IMR-90 (cell line): ENCODE data around the gene MPPED2. TPM values are rescaled to one million over a fixed set of nuclear protein-coding genes. Genes with fewer than 3 reads are reported as not detected.

Source experiments
- ATAC-seq: fragments of 200-7000 bp; cut with Tn5 transposase; 2 replicates; pipeline ENCODE4 v1.9.1; 2020; ENCODE audit warnings: low read depth, mild to moderate bottlenecking, moderate library complexity
- BruUV-seq: library from RNA; stranded (reverse); fragments of 400-500 nt; replicated peaks from 2 replicates; lab custom pipeline; 2021; lab: Mats Ljungman, UMichigan
- CTCF ChIA-PET: fragments of 300-600 bp; formaldehyde crosslinking; extraction: SDS; loops from one replicate; lab custom pipeline; 2021; ENCODE audit warnings: antibody characterized with exemption; lab: Yijun Ruan, JAX
- POLR2A ChIA-PET: fragments of 300-600 bp; sonication (Branson Sonifier 250); formaldehyde crosslinking; loops from one replicate; lab custom pipeline; 2022; ENCODE audit warnings: antibody characterized with exemption; ENCODE audit not compliant: unreplicated experiment; lab: Charles Lee
- DNase-seq: peaks from one replicate; pipeline ENCODE4 v3.0.0; 2013
- H2AFZ ChIP-seq: replicated peaks from 2 replicates; pipeline ENCODE3; 2013; ENCODE audit warnings: low read length, mild to moderate bottlenecking; ENCODE audit not compliant: poor library complexity
- H2AK5ac ChIP-seq: 2 replicates; pipeline ENCODE4 v1.6.1; 2013; ENCODE audit warnings: low read depth, low read length, inconsistent platforms
- H2AK9ac ChIP-seq: replicated peaks from 2 replicates; pipeline ENCODE3; 2013; ENCODE audit warnings: mild to moderate bottlenecking, low read depth, low read length, moderate library complexity; ENCODE audit not compliant: poor library complexity
- H2BK120ac ChIP-seq: 2 replicates; pipeline ENCODE4 v1.6.1; 2013; ENCODE audit warnings: low read depth, low read length, inconsistent platforms
- H2BK15ac ChIP-seq: 3 replicates; pipeline ENCODE4 v1.6.1; 2013; ENCODE audit warnings: low read depth, low read length, inconsistent platforms
- H2BK20ac ChIP-seq: 2 replicates; pipeline ENCODE4 v1.6.1; 2013; ENCODE audit warnings: low read depth, mild to moderate bottlenecking, inconsistent platforms, low read length, moderate library complexity
- H2BK5ac ChIP-seq: 2 replicates; pipeline ENCODE4 v1.6.1; 2013; ENCODE audit warnings: mild to moderate bottlenecking, low read depth, low read length, inconsistent platforms; ENCODE audit not compliant: poor library complexity, severe bottlenecking
- H3K14ac ChIP-seq: replicated peaks from 2 replicates; pipeline ENCODE4 v1.6.1; 2013; ENCODE audit warnings: low read depth, low read length, inconsistent platforms
- H3K18ac ChIP-seq: 2 replicates; pipeline ENCODE4 v1.6.1; 2013; ENCODE audit warnings: low read depth, low read length, control low read depth
- H3K23ac ChIP-seq: 2 replicates; pipeline ENCODE4 v1.6.1; 2013; ENCODE audit warnings: low read depth, low read length, inconsistent platforms
- H3K27ac ChIP-seq: 2 replicates; pipeline ENCODE4 v1.5.1; 2013; ENCODE audit warnings: mild to moderate bottlenecking, control low read depth, low read length; ENCODE audit not compliant: insufficient read depth
- H3K27me3 ChIP-seq: 2 replicates; pipeline ENCODE4 v1.6.1; 2013; ENCODE audit warnings: low read length; ENCODE audit not compliant: control insufficient read depth, insufficient read depth
- H3K36me3 ChIP-seq: 2 replicates; pipeline ENCODE4 v1.6.1; 2013; ENCODE audit warnings: low read length, mixed read lengths; ENCODE audit not compliant: control insufficient read depth, insufficient read depth
- H3K4ac ChIP-seq: 2 replicates; pipeline ENCODE4 v1.6.1; 2013; ENCODE audit warnings: low read depth, low read length, inconsistent platforms
- H3K4me1 ChIP-seq: 2 replicates; pipeline ENCODE4 v1.6.1; 2013; ENCODE audit warnings: low read length, mixed read lengths; ENCODE audit not compliant: control insufficient read depth, insufficient read depth
- H3K4me2 ChIP-seq: 2 replicates; pipeline ENCODE4 v1.6.1; 2013; ENCODE audit warnings: low read depth, mild to moderate bottlenecking, control low read depth, low read length, moderate library complexity
- H3K4me3 ChIP-seq: 2 replicates; pipeline ENCODE4 v1.5.1; 2013; ENCODE audit warnings: low read depth, mild to moderate bottlenecking, control low read depth, low read length, moderate library complexity; ENCODE audit not compliant: insufficient read depth
- H3K56ac ChIP-seq: 2 replicates; pipeline ENCODE4 v1.6.1; 2013; ENCODE audit warnings: low read length, inconsistent platforms; ENCODE audit not compliant: insufficient read depth; ENCODE audit errors: extremely low read depth
- H3K79me1 ChIP-seq, 2 experiments: 2 replicates each; pipeline ENCODE4 v1.6.1; 2013; ENCODE audit warnings: low read length in 2 of 2, inconsistent platforms in 1 of 2, low read depth in 1 of 2
- H3K9ac ChIP-seq: 2 replicates; pipeline ENCODE4 v1.6.1; 2013; ENCODE audit warnings: low read depth, low read length, control low read depth
- H3K9me1 ChIP-seq: 2 replicates; pipeline ENCODE4 v1.6.1; 2013; ENCODE audit warnings: low read length, inconsistent platforms; ENCODE audit not compliant: insufficient read depth
- H3K9me3 ChIP-seq: 2 replicates; pipeline ENCODE4 v1.6.1; 2013; ENCODE audit warnings: low read length; ENCODE audit not compliant: control insufficient read depth, insufficient read depth
- H4K20me1 ChIP-seq: 2 replicates; pipeline ENCODE4 v1.6.1; 2013; ENCODE audit warnings: low read length, inconsistent platforms; ENCODE audit not compliant: insufficient read depth
- H4K5ac ChIP-seq: 2 replicates; pipeline ENCODE4 v1.6.1; 2013; ENCODE audit warnings: mild to moderate bottlenecking, low read depth, low read length, control low read depth
- H4K8ac ChIP-seq, 2 experiments: 2 replicates each; pipeline ENCODE4 v1.6.1; 2013; ENCODE audit warnings: low read depth in 2 of 2, low read length in 2 of 2, control low read depth in 1 of 2, inconsistent platforms in 1 of 2
- H4K91ac ChIP-seq: 2 replicates; pipeline ENCODE4 v1.6.1; 2013; ENCODE audit warnings: low read depth, low read length, inconsistent platforms; ENCODE audit not compliant: insufficient read depth
- MAZ ChIP-seq: IDR thresholded peaks from 2 replicates; pipeline ENCODE4 v1.6.1; 2012; ENCODE audit warnings: low read depth, mild to moderate bottlenecking, low read length, improper control_type of control experiment, moderate library complexity, borderline replicate concordance
- RFX5 ChIP-seq: IDR thresholded peaks from 2 replicates; pipeline ENCODE4 v1.8.0; 2012; ENCODE audit warnings: low read depth, mild to moderate bottlenecking, low read length, moderate library complexity
- SMC3 ChIP-seq: fragments of 150-350 bp; IDR thresholded peaks from 2 replicates; pipeline ENCODE4 v1.6.1; 2016; ENCODE audit warnings: low read depth, mild to moderate bottlenecking, antibody characterized with exemption, low read length, moderate library complexity
- WGBS, 2 experiments: methylation state at CpG; one replicate each; pipeline versions ENCODE4 v1.1.5 to v1.1.7; 2013; ENCODE audit warnings: missing lambda C conversion rate in 2 of 2; ENCODE audit not compliant: insufficient read length in 1 of 2; ENCODE audit errors: extremely low coverage in 2 of 2; 5-methylcytosine and 5-hydroxymethylcytosine counted together
- dilution Hi-C: fragments of 300-500 bp; cut with HindIII; formaldehyde crosslinking; loops from one replicate; pipeline ENCODE4 v1.14.3; 2018; ENCODE audit warnings: low sequenced_read_pairs; ENCODE audit not compliant: unreplicated experiment
- in situ Hi-C: fragments of 300-500 bp; cut with MboI; formaldehyde crosslinking; loops from 3 replicates; pipeline ENCODE4 v1.14.3; 2019; ENCODE audit warnings: low sequenced_read_pairs, inconsistent platforms, mixed read lengths
- intact Hi-C: fragments of 100-400 bp; cut with micrococcal nuclease; formaldehyde crosslinking; loops from 2 replicates; pipeline ENCODE4 v1.10.0; 2022
- polyA plus RNA-seq, 3 experiments: library from polyadenylated mRNA; depleted of rRNA; stranded (reverse); fragments of >200 nt; gene quantifications; 2 replicates each; pipeline ENCODE4 v1.2.3, GENCODE V29; 2012; ENCODE audit warnings: low replicate concordance in 1 of 3
- total RNA-seq: library from RNA; depleted of rRNA; stranded (reverse); fragments of >200 nt; gene quantifications from 2 replicates; pipeline ENCODE4 v1.2.3, GENCODE V29; 2012
- TF ChIP-seq, protein P1 (sequence below): fragments of 150-350 bp; IDR thresholded peaks from 2 replicates; pipeline ENCODE4 v1.6.1; 2017; ENCODE audit warnings: mild to moderate bottlenecking, antibody characterized with exemption, low read length, low read depth
- TF ChIP-seq, protein P2 (sequence below): fragments of 150-350 bp; IDR thresholded peaks from 2 replicates; pipeline ENCODE4 v1.6.1; 2016; ENCODE audit warnings: low read depth, mild to moderate bottlenecking, low read length, moderate library complexity, borderline replicate concordance

The MPPED2 gene
- total and polyA plus RNA-seq, 2 of the 4 experiments (the other 2 are of a cell fraction): 0.10 TPM; not detected in 1

DNA sequence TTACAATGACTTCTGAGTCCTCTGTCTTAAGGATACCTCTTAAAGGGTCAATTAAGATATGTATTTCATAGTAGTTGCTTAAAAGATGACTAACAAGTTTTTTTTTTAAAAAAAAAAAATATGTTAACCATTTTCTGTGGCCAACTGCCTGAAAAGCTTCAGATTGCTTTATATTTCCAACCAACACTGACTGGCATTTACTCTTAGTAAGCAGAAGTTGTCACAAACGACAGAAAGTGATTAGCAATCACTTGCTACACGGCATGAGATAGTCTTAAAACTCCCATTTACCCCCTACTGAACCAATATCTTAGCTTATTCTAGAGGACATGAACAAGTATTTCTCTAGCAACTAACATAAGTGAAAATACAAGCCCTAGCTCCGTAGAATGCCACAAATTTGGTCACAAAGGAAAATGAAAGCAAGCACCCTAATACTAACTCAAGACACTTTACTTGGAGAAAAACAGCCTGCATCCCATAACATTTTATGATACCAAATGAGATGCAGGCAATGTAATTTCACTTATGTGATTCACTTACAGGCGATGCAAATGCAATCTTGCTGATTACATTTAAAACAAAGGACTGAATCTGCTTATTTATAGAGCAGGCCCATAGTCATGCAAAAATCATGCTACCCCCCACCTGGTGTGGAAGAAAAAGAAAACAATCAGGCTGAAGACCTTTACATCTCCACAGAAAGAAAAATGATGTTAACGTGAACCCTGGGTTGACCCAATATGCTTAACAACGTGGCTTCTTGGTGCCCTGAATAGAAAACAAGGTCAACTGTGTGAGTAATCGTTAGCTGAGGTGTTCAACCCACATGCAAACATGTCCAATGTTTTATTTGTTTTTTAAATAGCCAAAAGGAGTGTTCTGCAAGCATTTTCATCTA, 25.7 kb downstream of the MPPED2 start:
- Histone ChIP-seq H4K8ac (no peak overlapping the region), H3K36me3 (no peaks in the 10 kb centered on the region), H3K27ac (no peak overlapping the region), H3K56ac (no peak overlapping the region), H2BK20ac (no peak overlapping the region), H3K9me1 (no peaks in the 10 kb centered on the region), H2BK15ac (no peak overlapping the region), H3K14ac (no peak overlapping the region), H4K20me1 (no peaks in the 10 kb centered on the region), H2AFZ (no peak overlapping the region), H3K18ac (peak overlapping the region; percentile 44; the same call in 1 of the 2 replicates), H3K4me1 (no peaks in the 10 kb centered on the region), H3K23ac (no peak overlapping the region), H3K27me3 (no peaks in the 10 kb centered on the region), H3K4ac (no peak overlapping the region), H3K9ac (no peak overlapping the region), H3K4me2 (peak overlapping the region; percentile 54; the same call in 1 of the 2 replicates), H2BK120ac (no peak overlapping the region), H3K79me1 (no peaks in the 10 kb centered on the region), H4K91ac (no peak overlapping the region), H2AK5ac (no peak overlapping the region), H3K9me3 (no peaks in the 10 kb centered on the region), H2BK5ac (no peak overlapping the region), H4K5ac (no peak overlapping the region), H2AK9ac (no peak overlapping the region), H3K4me3 (peak overlapping the region; percentile 13; the same call in 1 of the 2 replicates)
- 100% methylated on average over 1 of the region's 7 CpGs; no CpG with 5 or more reads in 1 of the 2 experiments for WGBS, 2 experiments
- POLR2A ChIA-PET: no interaction called here
- ATAC-seq (peak; percentile 24), DNase-seq (peak; percentile 8)
- TF ChIP-seq, protein P1, sequence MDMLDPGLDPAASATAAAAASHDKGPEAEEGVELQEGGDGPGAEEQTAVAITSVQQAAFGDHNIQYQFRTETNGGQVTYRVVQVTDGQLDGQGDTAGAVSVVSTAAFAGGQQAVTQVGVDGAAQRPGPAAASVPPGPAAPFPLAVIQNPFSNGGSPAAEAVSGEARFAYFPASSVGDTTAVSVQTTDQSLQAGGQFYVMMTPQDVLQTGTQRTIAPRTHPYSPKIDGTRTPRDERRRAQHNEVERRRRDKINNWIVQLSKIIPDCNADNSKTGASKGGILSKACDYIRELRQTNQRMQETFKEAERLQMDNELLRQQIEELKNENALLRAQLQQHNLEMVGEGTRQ: no peak
- TF ChIP-seq, protein P2, sequence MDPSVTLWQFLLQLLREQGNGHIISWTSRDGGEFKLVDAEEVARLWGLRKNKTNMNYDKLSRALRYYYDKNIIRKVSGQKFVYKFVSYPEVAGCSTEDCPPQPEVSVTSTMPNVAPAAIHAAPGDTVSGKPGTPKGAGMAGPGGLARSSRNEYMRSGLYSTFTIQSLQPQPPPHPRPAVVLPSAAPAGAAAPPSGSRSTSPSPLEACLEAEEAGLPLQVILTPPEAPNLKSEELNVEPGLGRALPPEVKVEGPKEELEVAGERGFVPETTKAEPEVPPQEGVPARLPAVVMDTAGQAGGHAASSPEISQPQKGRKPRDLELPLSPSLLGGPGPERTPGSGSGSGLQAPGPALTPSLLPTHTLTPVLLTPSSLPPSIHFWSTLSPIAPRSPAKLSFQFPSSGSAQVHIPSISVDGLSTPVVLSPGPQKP: no peak
- TF ChIP-seq RFX5 (no peak), SMC3 (no peak), MAZ (no peak)
- in situ Hi-C loops (loop anchor here (5.0 kb wide), 1 partner anchor 48 kb away; no protein-coding TSS in a partner anchor), intact Hi-C loops (no loop called here), dilution Hi-C loops (no loop called here)
- CTCF ChIA-PET: no interaction called here
- BruUV-seq: no TSS peak
